ENCODE results near the gene NFATC3. TPM values are rescaled to one million over a fixed set of nuclear protein-coding genes. Genes with fewer than 3 reads are reported as not detected.
A peak's percentile ranks its signal among the peaks of the same experiment; 100 is the strongest.

The NFATC3 gene
- total and polyA plus RNA-seq, 4 donors: 9.7 to 21.2 (median 16.8) TPM

- 77% methylated on average over 2 of the region's 2 CpGs for WGBS
- TF ChIP-seq FOXA1 (IDR thresholded peaks at IDR 0.05) (peak; percentile 29), RAD21 (IDR thresholded peaks at IDR 0.05) (no peak), FOXA2 (IDR thresholded peaks at IDR 0.05) (peak; percentile 14), RXRA (IDR thresholded peaks at IDR 0.05) (no peak), GABPA (IDR thresholded peaks at IDR 0.05 in 1 of 2, conservative IDR thresholded peaks at IDR 0.05 in 1 of 2) (no peak), HNF4G (IDR thresholded peaks at IDR 0.05) (no peak)
- Histone ChIP-seq H3K9me3 (ENCODE audit: control insufficient read depth in 4 of 4, low read length in 3 of 4) (no peaks in the 10 kb centered on the region), H3K36me3 (ENCODE audit: control insufficient read depth in 4 of 4, insufficient read depth in 3 of 4, low read depth in 1 of 4, low read length in 3 of 4) (peaks cover 9 to 38% (median 19%) of the 10 kb centered on the region in 4 donors), H3K9ac (ENCODE audit: low read depth in 1 of 2, low read length in 2 of 2) (no peak overlapping the region), H3K4me1 (ENCODE audit: control insufficient read depth in 4 of 4, insufficient read depth in 4 of 4, low read length in 3 of 4) (peaks cover 15 to 57% (median 46%) of the 10 kb centered on the region in 4 donors), H3K4me3 (ENCODE audit: low read depth in 1 of 3, low read length in 3 of 3) (no peak overlapping the region), H3K27ac (ENCODE audit: low read depth in 1 of 2, low read length in 2 of 2) (peak overlapping the region; percentile 28 to 51), H3K27me3 (ENCODE audit: control insufficient read depth in 4 of 4, insufficient read depth in 4 of 4, low read length in 3 of 4) (no peaks in the 10 kb centered on the region)
- no peak for DNase-seq (ENCODE audit: low spot score)
Measured at GRCh38 chr16:68227850-68228553, 142.8 kb downstream of the NFATC3 start.

- no peak for DNase-seq (ENCODE audit: low spot score)
Measured at GRCh38 chr16:68228652-68229051, 143.5 kb downstream of the NFATC3 start.

GRCh38 chr16:68229431-68230175 is 144.4 kb downstream of the NFATC3 start:
- Histone ChIP-seq H3K27me3 (ENCODE audit: control insufficient read depth in 4 of 4, insufficient read depth in 4 of 4, low read length in 3 of 4) (no peaks in the 10 kb centered on the region), H3K4me3 (ENCODE audit: low read depth in 1 of 3, low read length in 3 of 3) (no peak overlapping the region), H3K4me1 (ENCODE audit: control insufficient read depth in 4 of 4, insufficient read depth in 4 of 4, low read length in 3 of 4) (peaks cover 18 to 71% (median 61%) of the 10 kb centered on the region in 4 donors), H3K9ac (ENCODE audit: low read depth in 1 of 2, low read length in 2 of 2) (no peak overlapping the region), H3K36me3 (ENCODE audit: control insufficient read depth in 4 of 4, insufficient read depth in 3 of 4, low read depth in 1 of 4, low read length in 3 of 4) (peaks cover 9 to 38% (median 20%) of the 10 kb centered on the region in 4 donors), H3K9me3 (ENCODE audit: control insufficient read depth in 4 of 4, low read length in 3 of 4) (no peaks in the 10 kb centered on the region), H3K27ac (ENCODE audit: low read depth in 1 of 2, low read length in 2 of 2) (no peak overlapping the region)
- 55% methylated on average over 4 of the region's 4 CpGs for WGBS
- peak in 1 of 2 donors; percentile 21 for TF ChIP-seq HNF4A (conservative IDR thresholded peaks at IDR 0.05)
- no peak for TF ChIP-seq MAX (IDR thresholded peaks at IDR 0.05)
- no peak for TF ChIP-seq SP1 (IDR thresholded peaks at IDR 0.05)
- TF ChIP-seq RAD21 (IDR thresholded peaks at IDR 0.05): peak; percentile 93
- peak; percentile 86 for TF ChIP-seq CTCF (IDR thresholded peaks at IDR 0.05; ENCODE audit: low read depth, low read length, missing input control)
- no peak for TF ChIP-seq FOXA2 (IDR thresholded peaks at IDR 0.05)
- DNase-seq (ENCODE audit: low spot score): peak; percentile 65

More at GRCh38 chr16:68228652-68229051, 143.5 kb downstream of the NFATC3 start:
- Histone ChIP-seq H3K9ac (ENCODE audit: low read depth in 1 of 2, low read length in 2 of 2) (no peak overlapping the region), H3K4me1 (ENCODE audit: control insufficient read depth in 4 of 4, insufficient read depth in 4 of 4, low read length in 3 of 4) (peaks cover 17 to 63% (median 52%) of the 10 kb centered on the region in 4 donors), H3K4me3 (ENCODE audit: low read depth in 1 of 3, low read length in 3 of 3) (no peak overlapping the region), H3K27me3 (ENCODE audit: control insufficient read depth in 4 of 4, insufficient read depth in 4 of 4, low read length in 3 of 4) (no peaks in the 10 kb centered on the region), H3K27ac (ENCODE audit: low read depth in 1 of 2, low read length in 2 of 2) (no peak overlapping the region), H3K9me3 (ENCODE audit: control insufficient read depth in 4 of 4, low read length in 3 of 4) (no peaks in the 10 kb centered on the region), H3K36me3 (ENCODE audit: control insufficient read depth in 4 of 4, insufficient read depth in 3 of 4, low read depth in 1 of 4, low read length in 3 of 4) (peaks cover 9 to 38% (median 20%) of the 10 kb centered on the region in 4 donors)
- WGBS: 66% methylated on average over 3 of the region's 3 CpGs
- TF ChIP-seq FOXA1 (IDR thresholded peaks at IDR 0.05): no peak
- TF ChIP-seq CTCF (IDR thresholded peaks at IDR 0.05; ENCODE audit: low read depth, low read length, missing input control): no peak
- TF ChIP-seq HNF4A (conservative IDR thresholded peaks at IDR 0.05): no peak
- no peak for TF ChIP-seq FOXA2 (IDR thresholded peaks at IDR 0.05)
- no peak for TF ChIP-seq MAX (IDR thresholded peaks at IDR 0.05)
- TF ChIP-seq NR2F2 (IDR thresholded peaks at IDR 0.05): no peak

Data from liver (tissue), 9 donors.